GM12872 (cell line): ENCODE measurements around the gene IL4I1.

Experiments
- CTCF ChIP-seq: IDR thresholded peaks from 3 replicates; pipeline ENCODE4 v1.5.1; 2011; ENCODE audit warnings: low read depth, mild to moderate bottlenecking, low read length, moderate library complexity; ENCODE audit not compliant: insufficient read depth

IL4I1 gene

GRCh38 chr19:49869484-49870308 lies 27.0 kb downstream of the IL4I1 start:
- TF ChIP-seq CTCF, result no peak

GRCh38 chr19:49869009-49869483 lies 27.6 kb downstream of the IL4I1 start:
- TF ChIP-seq CTCF, result no peak

GRCh38 chr19:49866933-49867782 lies 29.5 kb downstream of the IL4I1 start, which contains the start of gene PNKP:
Gene PNKP, minus strand, starts transcription at chr19:49867576. Its CDS starts 372 bp downstream, at chr19:49867204.
- TF ChIP-seq CTCF, result no peak

GRCh38 chr19:49864890-49865289 lies 31.8 kb downstream of the IL4I1 start:
- no peak for TF ChIP-seq CTCF

GRCh38 chr19:49863935-49864320 lies 32.8 kb downstream of the IL4I1 start:
- TF ChIP-seq CTCF, result no peak

- TF ChIP-seq CTCF, result no peak
Observed at GRCh38 chr19:49863254-49863934, 33.3 kb downstream of the IL4I1 start.
